ENCODE data around the gene KDM6A. TPM values are rescaled to one million over a fixed set of nuclear protein-coding genes. Genes with fewer than 3 reads are reported as not detected.
"Not testable (repeated sequence)": the region's sequence is repeated elsewhere in the genome, so short reads cannot be mapped to it uniquely, and the experiment has no call there.

KDM6A gene
- total and polyA plus RNA-seq, 11 donors = 4.4 to 27.8 (median 13.9) TPM

- no peak overlapping the region for H3K4me3 ChIP-seq
- TF ChIP-seq CTCF (IDR thresholded peaks at IDR 0.05) = no peak
- no peak for TF ChIP-seq POLR2A (IDR thresholded peaks at IDR 0.05)
- no peaks in the 10 kb centered on the region for H3K27me3 ChIP-seq
- peaks cover 0 to 57% (median 12%) of the 10 kb centered on the region in 12 donors for H3K4me1 ChIP-seq
- intact Hi-C loops (cut with DNase I) = no loop called here
- no peaks in the 10 kb centered on the region for H3K36me3 ChIP-seq
- peak overlapping the region in 1 of 12 donors; percentile 49 for H3K27ac ChIP-seq
- ATAC-seq (no peak), DNase-seq (no peak)
- no peaks in the 10 kb centered on the region for H3K9me3 ChIP-seq
- WGBS, 4 donors = 32 to 51% (median 40%) methylated on average over 1 of the region's 1 CpG
Measured at GRCh38 chrX:44997888-44998287, 124.9 kb downstream of the KDM6A start.

- peaks cover 0 to 63% (median 12%) of the 10 kb centered on the region in 12 donors for H3K4me1 ChIP-seq
- intact Hi-C loops (cut with DNase I); H3K36me3 ChIP-seq; H3K27me3 ChIP-seq; H3K9me3 ChIP-seq; DNase-seq; H3K4me3 ChIP-seq; ATAC-seq; H3K27ac ChIP-seq: not testable (repeated sequence)
- 96 to 98% (median 97%) methylated on average over 8 of the region's 8 CpGs for WGBS, 4 donors
Measured at GRCh38 chrX:44999237-44999636, 126.2 kb downstream of the KDM6A start.

GRCh38 chrX:44999872-45000271, 126.9 kb downstream of the KDM6A start:
- intact Hi-C loops (cut with DNase I); H3K4me3 ChIP-seq; H3K9me3 ChIP-seq; H3K27ac ChIP-seq; DNase-seq; H3K36me3 ChIP-seq; ATAC-seq; H3K27me3 ChIP-seq: not testable (repeated sequence)
- 92 to 97% (median 96%) methylated on average over 3 of the region's 3 CpGs for WGBS, 4 donors
- H3K4me1 ChIP-seq = peaks cover 0 to 63% (median 12%) of the 10 kb centered on the region in 12 donors

GRCh38 chrX:45001048-45001447, 128.1 kb downstream of the KDM6A start:
- no peak for DNase-seq
- Histone ChIP-seq H3K9me3 (peaks cover 0 to 2% (median 0%) of the 10 kb centered on the region in 12 donors), H3K36me3 (no peaks in the 10 kb centered on the region), H3K27ac (peak overlapping the region in 1 of 12 donors; percentile 5), H3K4me1 (peaks cover 0 to 61% (median 12%) of the 10 kb centered on the region in 12 donors), H3K4me3 (no peak overlapping the region), H3K27me3 (no peaks in the 10 kb centered on the region)
- ATAC-seq = no peak
- intact Hi-C loops (cut with DNase I) = no loop called here
- 64 to 82% (median 76%) methylated on average over 4 of the region's 4 CpGs for WGBS, 4 donors
- no peak for TF ChIP-seq CTCF (IDR thresholded peaks at IDR 0.05)
- no peak for TF ChIP-seq POLR2A (IDR thresholded peaks at IDR 0.05)

DNA sequence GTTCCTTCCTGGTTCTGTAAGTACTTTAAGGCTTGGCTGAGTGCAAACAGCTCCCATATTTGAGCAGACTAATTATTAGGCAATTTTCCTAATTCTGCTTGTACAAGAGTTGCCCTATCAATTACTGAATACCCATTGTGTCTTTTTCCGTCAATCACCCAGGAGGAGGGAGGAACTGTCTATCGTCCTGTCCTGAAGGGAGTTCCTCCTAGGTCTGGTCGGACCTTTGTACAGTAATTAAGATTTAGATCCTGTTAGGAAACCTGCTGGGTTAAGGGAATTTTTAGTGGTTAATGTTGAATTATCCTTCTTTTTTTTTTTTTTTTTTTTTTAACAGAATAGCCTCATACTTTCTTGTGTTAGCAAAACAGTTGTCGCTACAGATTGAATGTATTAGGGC, 130.1 kb downstream of the KDM6A start:
- Histone ChIP-seq H3K27ac (no peak overlapping the region), H3K36me3 (no peaks in the 10 kb centered on the region), H3K9me3 (peaks cover 0 to 11% (median 5%) of the 10 kb centered on the region in 12 donors), H3K27me3 (no peaks in the 10 kb centered on the region), H3K4me3 (no peak overlapping the region), H3K4me1 (peaks cover 0 to 46% (median 7%) of the 10 kb centered on the region in 12 donors)
- ATAC-seq = no peak
- TF ChIP-seq POLR2A (IDR thresholded peaks at IDR 0.05) (no peak), CTCF (IDR thresholded peaks at IDR 0.05) (no peak)
- intact Hi-C loops (cut with DNase I) = no loop called here
- DNase-seq = no peak
- WGBS, 4 donors = 59 to 78% (median 76%) methylated on average over 4 of the region's 4 CpGs
